WTC11 (cell line): Measurements from ENCODE around the gene SND1. TPM values are rescaled to one million over a fixed set of nuclear protein-coding genes. Genes with fewer than 3 reads are reported as not detected.

Experiments used
- ATAC-seq: fragments of 200-7000 bp; cut with Tn5 transposase; 2 replicates; pipeline ENCODE4 v1.10.0; 2021; ENCODE audit warnings: mild to moderate bottlenecking, moderate library complexity
- CTCF ChIA-PET: fragments of 300-600 bp; sonication (Branson Sonifier 250); formaldehyde crosslinking; loops from one replicate; lab custom pipeline; 2021; ENCODE audit warnings: antibody characterized with exemption; lab: Charles Lee
- POLR2A ChIA-PET: fragments of 350-600 bp; sonication (Branson Sonifier 250); formaldehyde crosslinking; loops from one replicate; lab custom pipeline; 2021; ENCODE audit warnings: antibody characterized with exemption; lab: Charles Lee
- DNase-seq: peaks from one replicate; pipeline ENCODE4 v3.0.0; 2021; ENCODE audit warnings: low spot score
- H3K27ac Mint-ChIP-seq: 2 replicates; pipeline ENCODE4 v1.8.0; 2021; ENCODE audit warnings: mixed read lengths
- H3K27me3 Mint-ChIP-seq: 2 replicates; pipeline ENCODE4 v1.8.0; 2021; ENCODE audit warnings: low read depth, mild to moderate bottlenecking, moderate library complexity, mixed read lengths
- H3K36me3 Mint-ChIP-seq: 2 replicates; pipeline ENCODE4 v1.8.0; 2021; ENCODE audit warnings: mixed read lengths
- H3K4me1 Mint-ChIP-seq: 2 replicates; pipeline ENCODE4 v1.8.0; 2022; ENCODE audit warnings: mixed read lengths
- H3K4me3 Mint-ChIP-seq: 2 replicates; pipeline ENCODE4 v1.8.0; 2021; ENCODE audit warnings: mild to moderate bottlenecking, moderate library complexity, mixed read lengths
- H3K9me3 Mint-ChIP-seq: 2 replicates; pipeline ENCODE4 v1.8.0; 2021; ENCODE audit warnings: mixed read lengths
- ETV6 ChIP-seq: sonication (generic); formaldehyde crosslinking; IDR thresholded peaks from 2 replicates; pipeline ENCODE4 v1.8.1; 2022; ENCODE audit warnings: mild to moderate bottlenecking, missing genetic modification reagents
- GABPB1 ChIP-seq: sonication (generic); formaldehyde crosslinking; IDR thresholded peaks from 2 replicates; pipeline ENCODE4 v1.8.1; 2023; ENCODE audit warnings: mild to moderate bottlenecking, missing genetic modification reagents
- IRF2 ChIP-seq: sonication (generic); formaldehyde crosslinking; IDR thresholded peaks from 2 replicates; pipeline ENCODE4 v1.8.0; 2022; ENCODE audit warnings: low read depth, missing genetic modification reagents, borderline replicate concordance
- MXD4 ChIP-seq: fragments of 250-450 bp; sonication (Bioruptor Pico); IDR thresholded peaks from 2 replicates; pipeline ENCODE4 v1.8.0; 2021; ENCODE audit warnings: mild to moderate bottlenecking, moderate library complexity, borderline replicate concordance
- NFE2L1 ChIP-seq: sonication (generic); formaldehyde crosslinking; IDR thresholded peaks from 2 replicates; pipeline ENCODE4 v1.8.1; 2023; ENCODE audit warnings: missing genetic modification reagents
- NFYB ChIP-seq: sonication (generic); formaldehyde crosslinking; conservative IDR thresholded peaks from 2 replicates; pipeline ENCODE4 v1.8.0; 2022; ENCODE audit warnings: low read depth, missing genetic modification reagents
- RELA ChIP-seq: sonication (generic); formaldehyde crosslinking; IDR thresholded peaks from 2 replicates; pipeline ENCODE4 v1.8.1; 2022; ENCODE audit warnings: missing genetic modification reagents, mild to moderate bottlenecking, borderline replicate concordance
- ZBTB21 ChIP-seq: sonication (generic); formaldehyde crosslinking; IDR thresholded peaks from 2 replicates; pipeline ENCODE4 v1.8.1; 2023; ENCODE audit warnings: mild to moderate bottlenecking, missing genetic modification reagents, borderline replicate concordance
- ZNF121 ChIP-seq: sonication (generic); formaldehyde crosslinking; IDR thresholded peaks from 2 replicates; pipeline ENCODE4 v1.8.0; 2023; ENCODE audit warnings: missing genetic modification reagents
- total RNA-seq: library from RNA; stranded (reverse); gene quantifications from 3 replicates; pipeline ENCODE4 v1.2.3, GENCODE V29; 2021
- TF ChIP-seq, protein P1 (sequence below): fragments of 250-450 bp; sonication (Bioruptor Pico); IDR thresholded peaks from 2 replicates; pipeline ENCODE4 v2.1.2; 2022; ENCODE audit warnings: mild to moderate bottlenecking, moderate library complexity
- TF ChIP-seq, protein P2 (sequence below): sonication (generic); formaldehyde crosslinking; IDR thresholded peaks from 2 replicates; pipeline ENCODE4 v1.8.0; 2023; ENCODE audit warnings: missing genetic modification reagents, mild to moderate bottlenecking, borderline replicate concordance
- TF ChIP-seq, protein P3 (sequence below): sonication (generic); formaldehyde crosslinking; IDR thresholded peaks from 2 replicates; pipeline ENCODE4 v1.8.0; 2022; ENCODE audit warnings: mild to moderate bottlenecking, missing genetic modification reagents
- TF ChIP-seq, protein P4 (sequence below): sonication (generic); formaldehyde crosslinking; IDR thresholded peaks from 2 replicates; pipeline ENCODE4 v1.8.0; 2022; ENCODE audit warnings: mild to moderate bottlenecking, missing genetic modification reagents
- TF ChIP-seq, protein P5 (sequence below): fragments of 250-450 bp; sonication (Bioruptor Pico); IDR thresholded peaks from 2 replicates; pipeline ENCODE4 v1.8.0; 2021; ENCODE audit warnings: mild to moderate bottlenecking

The SND1 gene
- total RNA-seq, 1 experiment from 2014 or later, result 261 TPM

DNA sequence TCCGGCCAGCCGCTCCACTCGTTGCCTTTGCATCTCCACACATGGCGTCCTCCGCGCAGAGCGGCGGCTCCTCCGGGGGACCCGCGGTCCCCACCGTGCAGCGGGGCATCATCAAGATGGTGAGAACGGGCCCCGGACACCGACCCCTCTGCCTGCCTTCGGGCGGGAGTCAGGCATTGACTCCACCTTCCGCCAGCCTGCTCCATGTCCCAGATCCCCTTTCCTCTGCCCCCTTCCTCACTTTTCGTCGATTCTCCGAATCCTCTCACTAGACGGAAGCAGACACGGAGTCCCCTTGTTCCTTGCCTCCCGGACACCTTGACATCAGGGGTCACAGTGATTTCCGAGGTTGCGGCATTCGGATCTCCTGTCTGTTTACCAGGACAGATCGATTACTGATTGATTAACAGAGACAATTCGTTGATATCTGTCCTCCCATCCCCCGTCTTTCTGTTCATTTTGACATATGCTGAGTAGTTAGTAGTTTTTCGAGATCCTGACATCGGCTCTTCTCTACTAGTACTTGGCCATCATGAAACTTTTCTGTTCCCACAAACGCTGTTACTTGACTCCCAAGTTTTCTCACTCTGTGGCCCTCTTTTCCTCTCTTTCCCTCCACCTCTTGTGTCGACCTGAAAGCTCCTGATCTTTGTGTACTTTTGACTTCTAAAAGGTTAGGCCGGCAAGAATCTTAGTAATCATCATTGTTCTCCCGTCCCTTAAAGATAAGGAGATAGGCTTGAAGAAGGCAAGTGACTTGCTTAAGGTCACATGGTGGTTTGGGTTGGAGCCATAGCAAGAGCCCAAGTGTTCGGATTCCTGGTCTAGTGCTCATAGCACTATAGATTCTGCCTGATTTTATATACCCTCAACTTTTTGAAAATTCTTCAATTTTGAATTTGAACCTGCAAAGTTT is 597 bp downstream of the SND1 start (continued):
- TF ChIP-seq, protein P1, sequence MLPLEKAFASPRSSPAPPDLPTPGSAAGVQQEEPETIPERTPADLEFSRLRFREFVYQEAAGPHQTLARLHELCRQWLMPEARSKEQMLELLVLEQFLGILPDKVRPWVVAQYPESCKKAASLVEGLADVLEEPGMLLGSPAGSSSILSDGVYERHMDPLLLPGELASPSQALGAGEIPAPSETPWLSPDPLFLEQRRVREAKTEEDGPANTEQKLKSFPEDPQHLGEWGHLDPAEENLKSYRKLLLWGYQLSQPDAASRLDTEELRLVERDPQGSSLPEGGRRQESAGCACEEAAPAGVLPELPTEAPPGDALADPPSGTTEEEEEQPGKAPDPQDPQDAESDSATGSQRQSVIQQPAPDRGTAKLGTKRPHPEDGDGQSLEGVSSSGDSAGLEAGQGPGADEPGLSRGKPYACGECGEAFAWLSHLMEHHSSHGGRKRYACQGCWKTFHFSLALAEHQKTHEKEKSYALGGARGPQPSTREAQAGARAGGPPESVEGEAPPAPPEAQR, result no peak
- TF ChIP-seq ETV6 (CRISPR knock-in tag) (no peak), GABPB1 (no peak), RELA (CRISPR knock-in tag) (peak; percentile 72; the same call in 1 of the 2 replicates), NFYB (CRISPR knock-in tag) (no peak), MXD4 (CRISPR knock-in tag) (no peak)
- TF ChIP-seq, protein P2, sequence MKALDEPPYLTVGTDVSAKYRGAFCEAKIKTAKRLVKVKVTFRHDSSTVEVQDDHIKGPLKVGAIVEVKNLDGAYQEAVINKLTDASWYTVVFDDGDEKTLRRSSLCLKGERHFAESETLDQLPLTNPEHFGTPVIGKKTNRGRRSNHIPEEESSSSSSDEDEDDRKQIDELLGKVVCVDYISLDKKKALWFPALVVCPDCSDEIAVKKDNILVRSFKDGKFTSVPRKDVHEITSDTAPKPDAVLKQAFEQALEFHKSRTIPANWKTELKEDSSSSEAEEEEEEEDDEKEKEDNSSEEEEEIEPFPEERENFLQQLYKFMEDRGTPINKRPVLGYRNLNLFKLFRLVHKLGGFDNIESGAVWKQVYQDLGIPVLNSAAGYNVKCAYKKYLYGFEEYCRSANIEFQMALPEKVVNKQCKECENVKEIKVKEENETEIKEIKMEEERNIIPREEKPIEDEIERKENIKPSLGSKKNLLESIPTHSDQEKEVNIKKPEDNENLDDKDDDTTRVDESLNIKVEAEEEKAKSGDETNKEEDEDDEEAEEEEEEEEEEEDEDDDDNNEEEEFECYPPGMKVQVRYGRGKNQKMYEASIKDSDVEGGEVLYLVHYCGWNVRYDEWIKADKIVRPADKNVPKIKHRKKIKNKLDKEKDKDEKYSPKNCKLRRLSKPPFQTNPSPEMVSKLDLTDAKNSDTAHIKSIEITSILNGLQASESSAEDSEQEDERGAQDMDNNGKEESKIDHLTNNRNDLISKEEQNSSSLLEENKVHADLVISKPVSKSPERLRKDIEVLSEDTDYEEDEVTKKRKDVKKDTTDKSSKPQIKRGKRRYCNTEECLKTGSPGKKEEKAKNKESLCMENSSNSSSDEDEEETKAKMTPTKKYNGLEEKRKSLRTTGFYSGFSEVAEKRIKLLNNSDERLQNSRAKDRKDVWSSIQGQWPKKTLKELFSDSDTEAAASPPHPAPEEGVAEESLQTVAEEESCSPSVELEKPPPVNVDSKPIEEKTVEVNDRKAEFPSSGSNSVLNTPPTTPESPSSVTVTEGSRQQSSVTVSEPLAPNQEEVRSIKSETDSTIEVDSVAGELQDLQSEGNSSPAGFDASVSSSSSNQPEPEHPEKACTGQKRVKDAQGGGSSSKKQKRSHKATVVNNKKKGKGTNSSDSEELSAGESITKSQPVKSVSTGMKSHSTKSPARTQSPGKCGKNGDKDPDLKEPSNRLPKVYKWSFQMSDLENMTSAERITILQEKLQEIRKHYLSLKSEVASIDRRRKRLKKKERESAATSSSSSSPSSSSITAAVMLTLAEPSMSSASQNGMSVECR (CRISPR knock-in tag), result peak; percentile 74; the same call in 1 of the 2 replicates
- TF ChIP-seq, protein P3, sequence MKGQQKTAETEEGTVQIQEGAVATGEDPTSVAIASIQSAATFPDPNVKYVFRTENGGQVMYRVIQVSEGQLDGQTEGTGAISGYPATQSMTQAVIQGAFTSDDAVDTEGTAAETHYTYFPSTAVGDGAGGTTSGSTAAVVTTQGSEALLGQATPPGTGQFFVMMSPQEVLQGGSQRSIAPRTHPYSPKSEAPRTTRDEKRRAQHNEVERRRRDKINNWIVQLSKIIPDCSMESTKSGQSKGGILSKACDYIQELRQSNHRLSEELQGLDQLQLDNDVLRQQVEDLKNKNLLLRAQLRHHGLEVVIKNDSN (CRISPR knock-in tag), result no peak

DNA sequence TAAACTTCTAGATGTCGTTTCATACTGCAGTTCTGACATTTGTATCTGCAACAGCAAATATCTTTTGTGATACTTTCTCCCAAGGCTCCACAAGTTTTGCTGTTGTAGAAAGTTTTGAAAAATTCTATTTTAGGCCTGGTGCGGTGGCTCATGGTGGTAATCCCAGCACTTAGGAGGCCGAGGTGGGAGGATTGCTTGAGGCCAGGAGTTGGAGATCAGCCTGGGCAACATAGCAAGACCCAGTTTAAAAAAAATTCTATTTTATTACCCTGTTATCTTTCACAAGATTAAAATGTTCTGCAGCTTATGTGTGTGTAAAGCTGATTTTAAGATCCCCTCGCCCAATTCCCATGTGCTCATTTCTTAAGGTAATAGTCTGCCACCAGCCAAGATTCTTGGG is 1.4 kb downstream of the SND1 start:
- no peaks in the 10 kb centered on the region for H3K9me3 Mint-ChIP-seq
- peaks cover 35% of the 10 kb centered on the region for H3K4me1 Mint-ChIP-seq
- ChIA-PET CTCF (no interaction called here), POLR2A (no interaction called here)
- ATAC-seq (no peak), DNase-seq (no peak)
- H3K36me3 Mint-ChIP-seq, result peaks cover 19% of the 10 kb centered on the region
- peak overlapping the region; percentile 30; the same call in 1 of the 2 replicates for H3K27ac Mint-ChIP-seq
- H3K4me3 Mint-ChIP-seq, result peak overlapping the region; percentile 100; the same call in 1 of the 2 replicates
- TF ChIP-seq, protein P2 (CRISPR knock-in tag), result no peak
- TF ChIP-seq, protein P4, sequence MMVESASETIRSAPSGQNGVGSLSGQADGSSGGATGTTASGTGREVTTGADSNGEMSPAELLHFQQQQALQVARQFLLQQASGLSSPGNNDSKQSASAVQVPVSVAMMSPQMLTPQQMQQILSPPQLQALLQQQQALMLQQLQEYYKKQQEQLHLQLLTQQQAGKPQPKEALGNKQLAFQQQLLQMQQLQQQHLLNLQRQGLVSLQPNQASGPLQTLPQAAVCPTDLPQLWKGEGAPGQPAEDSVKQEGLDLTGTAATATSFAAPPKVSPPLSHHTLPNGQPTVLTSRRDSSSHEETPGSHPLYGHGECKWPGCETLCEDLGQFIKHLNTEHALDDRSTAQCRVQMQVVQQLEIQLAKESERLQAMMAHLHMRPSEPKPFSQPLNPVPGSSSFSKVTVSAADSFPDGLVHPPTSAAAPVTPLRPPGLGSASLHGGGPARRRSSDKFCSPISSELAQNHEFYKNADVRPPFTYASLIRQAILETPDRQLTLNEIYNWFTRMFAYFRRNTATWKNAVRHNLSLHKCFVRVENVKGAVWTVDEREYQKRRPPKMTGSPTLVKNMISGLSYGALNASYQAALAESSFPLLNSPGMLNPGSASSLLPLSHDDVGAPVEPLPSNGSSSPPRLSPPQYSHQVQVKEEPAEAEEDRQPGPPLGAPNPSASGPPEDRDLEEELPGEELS (CRISPR knock-in tag), result no peak
- TF ChIP-seq IRF2 (CRISPR knock-in tag) (no peak), ZBTB21 (CRISPR knock-in tag) (no peak), RELA (CRISPR knock-in tag) (no peak), ZNF121 (CRISPR knock-in tag) (peak; percentile 76; the same call in 1 of the 2 replicates), NFE2L1 (CRISPR knock-in tag) (no peak)
- TF ChIP-seq, protein P5, sequence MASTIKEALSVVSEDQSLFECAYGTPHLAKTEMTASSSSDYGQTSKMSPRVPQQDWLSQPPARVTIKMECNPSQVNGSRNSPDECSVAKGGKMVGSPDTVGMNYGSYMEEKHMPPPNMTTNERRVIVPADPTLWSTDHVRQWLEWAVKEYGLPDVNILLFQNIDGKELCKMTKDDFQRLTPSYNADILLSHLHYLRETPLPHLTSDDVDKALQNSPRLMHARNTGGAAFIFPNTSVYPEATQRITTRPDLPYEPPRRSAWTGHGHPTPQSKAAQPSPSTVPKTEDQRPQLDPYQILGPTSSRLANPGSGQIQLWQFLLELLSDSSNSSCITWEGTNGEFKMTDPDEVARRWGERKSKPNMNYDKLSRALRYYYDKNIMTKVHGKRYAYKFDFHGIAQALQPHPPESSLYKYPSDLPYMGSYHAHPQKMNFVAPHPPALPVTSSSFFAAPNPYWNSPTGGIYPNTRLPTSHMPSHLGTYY (CRISPR knock-in tag), result no peak
- H3K27me3 Mint-ChIP-seq, result no peaks in the 10 kb centered on the region
